ENCODE measurements around the gene CAPNS1. TPM values are rescaled to one million over a fixed set of nuclear protein-coding genes. Genes with fewer than 3 reads are reported as not detected.
"Not testable (repeated sequence)": the region's sequence is repeated elsewhere in the genome, so short reads cannot be mapped to it uniquely, and the experiment has no call there.

Gene CAPNS1
- total RNA-seq, 3 donors from 2014 or later, result 501 to 878 (median 756) TPM

- ATAC-seq (no peak), DNase-seq (no peak)
- H3K36me3 ChIP-seq (ENCODE audit: low read depth), result no peaks in the 10 kb centered on the region
- H3K9me3 ChIP-seq, result no peaks in the 10 kb centered on the region
- intact Hi-C loops (cut with DNase I, micrococcal nuclease), result no loop called here
- TF ChIP-seq CTCF (IDR thresholded peaks at IDR 0.05), result no peak
- H3K4me1 ChIP-seq (ENCODE audit: low read depth), result no peaks in the 10 kb centered on the region
- no peak overlapping the region for H3K4me3 ChIP-seq
Observed at GRCh38 chr19:36153126-36153525, 13.3 kb downstream of the CAPNS1 start.

- H3K4me1 ChIP-seq (ENCODE audit: low read depth), result no peaks in the 10 kb centered on the region
- no peak for DNase-seq
- no peak for ATAC-seq
- intact Hi-C loops (cut with DNase I, micrococcal nuclease), result no loop called here
- TF ChIP-seq CTCF (IDR thresholded peaks at IDR 0.05), result no peak
- no peak overlapping the region for H3K4me3 ChIP-seq
- H3K36me3 ChIP-seq (ENCODE audit: low read depth), result no peaks in the 10 kb centered on the region
- H3K9me3 ChIP-seq, result no peaks in the 10 kb centered on the region
Observed at GRCh38 chr19:36160821-36161596, 21.1 kb downstream of the CAPNS1 start.

GRCh38 chr19:36163813-36164212, 23.9 kb downstream of the CAPNS1 start:
- H3K4me1 ChIP-seq (ENCODE audit: low read depth), result peaks cover 6% of the 10 kb centered on the region
- ATAC-seq, result no peak
- no peak for TF ChIP-seq CTCF (IDR thresholded peaks at IDR 0.05)

GRCh38 chr19:36169084-36169760, 29.4 kb downstream of the CAPNS1 start:
- peaks cover 18% of the 10 kb centered on the region for H3K4me1 ChIP-seq (ENCODE audit: low read depth)
- ATAC-seq, result peak; percentile 91
- no peaks in the 10 kb centered on the region for H3K9me3 ChIP-seq
- H3K36me3 ChIP-seq (ENCODE audit: low read depth), result no peaks in the 10 kb centered on the region
- intact Hi-C loops (cut with DNase I, micrococcal nuclease), result no loop called here
- H3K4me3 ChIP-seq, result no peak overlapping the region
- peak in 2 of 3 donors; percentile 66 to 71 for DNase-seq
- no peak for TF ChIP-seq CTCF (IDR thresholded peaks at IDR 0.05)

More at GRCh38 chr19:36163813-36164212, 23.9 kb downstream of the CAPNS1 start:
- Histone ChIP-seq H3K4me3 (no peak overlapping the region), H3K9me3 (no peaks in the 10 kb centered on the region), H3K36me3 (ENCODE audit: low read depth) (no peaks in the 10 kb centered on the region)
- intact Hi-C loops (cut with DNase I, micrococcal nuclease), result no loop called here
- DNase-seq, result no peak

- no peak for ATAC-seq
Observed at GRCh38 chr19:36172852-36173251, 33.0 kb downstream of the CAPNS1 start.

GRCh38 chr19:36173846-36174245, 34.0 kb downstream of the CAPNS1 start:
- not testable (repeated sequence) for H3K9me3 ChIP-seq; DNase-seq; H3K36me3 ChIP-seq (ENCODE audit: low read depth); H3K4me3 ChIP-seq; ATAC-seq
- intact Hi-C loops (cut with DNase I, micrococcal nuclease), result loop anchor here in 1 of 2 donors (5.0 kb wide), 1 partner anchor 47 kb away; no protein-coding TSS in a partner anchor
- H3K4me1 ChIP-seq (ENCODE audit: low read depth), result peaks cover 12% of the 10 kb centered on the region

More at GRCh38 chr19:36172852-36173251, 33.0 kb downstream of the CAPNS1 start:
- Histone ChIP-seq H3K4me3 (no peak overlapping the region), H3K36me3 (ENCODE audit: low read depth) (no peaks in the 10 kb centered on the region), H3K9me3 (no peaks in the 10 kb centered on the region), H3K4me1 (ENCODE audit: low read depth) (peaks cover 18% of the 10 kb centered on the region)
- no peak for TF ChIP-seq CTCF (IDR thresholded peaks at IDR 0.05)
- DNase-seq, result no peak
- intact Hi-C loops (cut with DNase I, micrococcal nuclease), result loop anchor here in 1 of 2 donors (5.0 kb wide), 1 partner anchor 46 kb away; no protein-coding TSS in a partner anchor

GRCh38 chr19:36179077-36179476, 39.2 kb downstream of the CAPNS1 start:
- H3K4me3 ChIP-seq; ATAC-seq; H3K9me3 ChIP-seq; H3K4me1 ChIP-seq (ENCODE audit: low read depth); H3K36me3 ChIP-seq (ENCODE audit: low read depth); DNase-seq; intact Hi-C loops (cut with DNase I, micrococcal nuclease): not testable (repeated sequence)
